Panc1 (cell line): Measurements from ENCODE around the gene SLC26A4. TPM values are rescaled to one million over a fixed set of nuclear protein-coding genes. Genes with fewer than 3 reads are reported as not detected.

Experiments
- ATAC-seq: fragments of 200-7000 bp; cut with Tn5 transposase; 2 replicates; pipeline ENCODE4 v1.9.1; 2020; ENCODE audit warnings: mild to moderate bottlenecking, moderate library complexity
- BruUV-seq: library from RNA; stranded (reverse); fragments of 400-500 nt; replicated peaks from 2 replicates; lab custom pipeline; 2021; lab: Mats Ljungman, UMichigan
- CTCF ChIA-PET: fragments of 300-600 bp; sonication (Branson Sonifier 250); formaldehyde crosslinking; loops from one replicate; lab custom pipeline; 2022; ENCODE audit warnings: antibody characterized with exemption; lab: Charles Lee
- POLR2A ChIA-PET: fragments of 300-600 bp; sonication (Branson Sonifier 250); formaldehyde crosslinking; loops from one replicate; lab custom pipeline; 2022; ENCODE audit warnings: antibody characterized with exemption; lab: Charles Lee
- DNase-seq: peaks from one replicate; pipeline ENCODE4 v3.0.0-alpha.2; 2010; ENCODE audit warnings: low read depth, low spot score
- H3K27ac ChIP-seq: 2 replicates; pipeline ENCODE4 v1.5.1; 2011; ENCODE audit warnings: mild to moderate bottlenecking, low read length, inconsistent platforms
- H3K27me3 ChIP-seq: fragments of 200-500 bp; sonication (Bioruptor generic); 2 replicates; pipeline ENCODE4 v1.6.0; 2014; ENCODE audit warnings: low read length, inconsistent platforms; ENCODE audit not compliant: control insufficient read depth, insufficient read depth
- H3K36me3 ChIP-seq: fragments of 200-500 bp; sonication (Bioruptor generic); 2 replicates; pipeline ENCODE4 v1.5.1; 2014; ENCODE audit warnings: inconsistent platforms, mild to moderate bottlenecking, low read length, moderate library complexity; ENCODE audit not compliant: control insufficient read depth, insufficient read depth
- H3K4me1 ChIP-seq: 2 replicates; pipeline ENCODE4 v1.5.1; 2011; ENCODE audit warnings: inconsistent platforms, mild to moderate bottlenecking, low read length, moderate library complexity; ENCODE audit not compliant: control insufficient read depth, insufficient read depth
- H3K4me3 ChIP-seq, 2 experiments: 2 replicates each; pipeline ENCODE4 v1.5.1; 2011 to 2012; ENCODE audit warnings: low read depth in 2 of 2, low read length in 2 of 2, mild to moderate bottlenecking in 2 of 2, inconsistent platforms in 1 of 2, moderate library complexity in 1 of 2
- H3K9me3 ChIP-seq: fragments of 200-500 bp; sonication (Bioruptor generic); 2 replicates; pipeline ENCODE4 v1.5.1; 2014; ENCODE audit warnings: low read depth, mild to moderate bottlenecking, inconsistent platforms, low read length, moderate library complexity; ENCODE audit not compliant: control insufficient read depth, insufficient read depth
- CTCF ChIP-seq: fragments of 450-650 bp; IDR thresholded peaks from 2 replicates; pipeline ENCODE4 v1.5.1; 2017; ENCODE audit warnings: mild to moderate bottlenecking
- POLR2AphosphoS5 ChIP-seq: IDR thresholded peaks from 2 replicates; pipeline ENCODE4 v1.6.1; 2012; ENCODE audit warnings: mild to moderate bottlenecking, low read depth, low read length, moderate library complexity
- REST ChIP-seq, 2 experiments: IDR thresholded peaks; 2 replicates each; pipeline ENCODE4 v1.6.1; 2011 to 2012; ENCODE audit warnings: low read depth in 2 of 2, control low read depth in 1 of 2, low read length in 1 of 2, mild to moderate bottlenecking in 1 of 2, moderate library complexity in 1 of 2; ENCODE audit not compliant: insufficient read depth in 1 of 2
- SIN3A ChIP-seq: IDR thresholded peaks from 2 replicates; pipeline ENCODE4 v1.6.1; 2012; ENCODE audit warnings: low read depth, mild to moderate bottlenecking, low read length, moderate library complexity, borderline replicate concordance; ENCODE audit not compliant: insufficient read depth
- TCF7L2 ChIP-seq: IDR thresholded peaks from 2 replicates; pipeline ENCODE4 v1.6.1; 2011; ENCODE audit warnings: mild to moderate bottlenecking, low read depth, low read length, inconsistent platforms
- in situ Hi-C: cut with HindIII; loops from 2 replicates; pipeline ENCODE4 v1.10.0; 2016; ENCODE audit warnings: low sequenced_read_pairs, low pct_unique_long_range_greater_than_20kb
- intact Hi-C: fragments of 100-400 bp; cut with micrococcal nuclease; formaldehyde crosslinking; loops from one replicate; pipeline ENCODE4 v1.10.0; 2022; ENCODE audit not compliant: unreplicated experiment
- total RNA-seq: library from RNA; stranded (reverse); gene quantifications from one replicate; pipeline ENCODE4 v1.2.1, GENCODE V29; 2021; ENCODE audit not compliant: unreplicated experiment

Gene SLC26A4
- total RNA-seq, 1 experiment from 2014 or later = 0.05 TPM

GRCh38 chr7:107631588-107632491 lies 28.8 kb upstream of the SLC26A4 start:
- BruUV-seq = no TSS peak
- POLR2A ChIA-PET = no interaction called here
- Histone ChIP-seq H3K4me1 (no peaks in the 10 kb centered on the region), H3K4me3 (no peak overlapping the region), H3K36me3 (no peaks in the 10 kb centered on the region), H3K27ac (no peak overlapping the region), H3K9me3 (no peaks in the 10 kb centered on the region), H3K27me3 (no peaks in the 10 kb centered on the region)
- no peak for ATAC-seq
- intact Hi-C loops (no loop called here), in situ Hi-C loops (no loop called here)
- CTCF ChIA-PET = no interaction called here
- no peak for DNase-seq
- no peak for TF ChIP-seq POLR2AphosphoS5
- TF ChIP-seq CTCF = no peak
- no peak for TF ChIP-seq REST (IDR thresholded peaks at IDR 0.05; ENCODE audit: insufficient read depth in 1 of 2, low read depth in 2 of 2, low read length in 1 of 2)
- no peak for TF ChIP-seq TCF7L2
- no peak for TF ChIP-seq SIN3A

GRCh38 chr7:107632492-107632865 lies 28.1 kb upstream of the SLC26A4 start:
- DNase-seq (no peak), ATAC-seq (no peak)
- no TSS peak for BruUV-seq
- in situ Hi-C loops (no loop called here), intact Hi-C loops (no loop called here)
- H3K4me1 ChIP-seq = no peaks in the 10 kb centered on the region
- H3K27me3 ChIP-seq = no peaks in the 10 kb centered on the region
- CTCF ChIA-PET = no interaction called here
- H3K36me3 ChIP-seq = no peaks in the 10 kb centered on the region
- H3K4me3 ChIP-seq = no peak overlapping the region
- TF ChIP-seq SIN3A (no peak), REST (IDR thresholded peaks at IDR 0.05; ENCODE audit: insufficient read depth in 1 of 2, low read depth in 2 of 2, low read length in 1 of 2) (no peak), TCF7L2 (no peak), CTCF (no peak), POLR2AphosphoS5 (no peak)
- H3K27ac ChIP-seq = no peak overlapping the region
- no peaks in the 10 kb centered on the region for H3K9me3 ChIP-seq
- POLR2A ChIA-PET = no interaction called here
